Smooth muscle cell of the brain vasculature (primary cell): ENCODE results near the gene PLCH1.

Experiments
- DNase-seq: peaks from one replicate; pipeline ENCODE4 v3.0.0-alpha.2; 2012; ENCODE audit warnings: low read depth, low spot score

Gene PLCH1

GRCh38 chr3:155682426-155683343, 62.2 kb downstream of the PLCH1 start:
- no peak for DNase-seq

GRCh38 chr3:155676252-155676981, 68.5 kb downstream of the PLCH1 start:
- DNase-seq: no peak

- DNase-seq: no peak
These were observed 69.8 kb downstream of the PLCH1 start for GRCh38 chr3:155675094-155675493.

DNA sequence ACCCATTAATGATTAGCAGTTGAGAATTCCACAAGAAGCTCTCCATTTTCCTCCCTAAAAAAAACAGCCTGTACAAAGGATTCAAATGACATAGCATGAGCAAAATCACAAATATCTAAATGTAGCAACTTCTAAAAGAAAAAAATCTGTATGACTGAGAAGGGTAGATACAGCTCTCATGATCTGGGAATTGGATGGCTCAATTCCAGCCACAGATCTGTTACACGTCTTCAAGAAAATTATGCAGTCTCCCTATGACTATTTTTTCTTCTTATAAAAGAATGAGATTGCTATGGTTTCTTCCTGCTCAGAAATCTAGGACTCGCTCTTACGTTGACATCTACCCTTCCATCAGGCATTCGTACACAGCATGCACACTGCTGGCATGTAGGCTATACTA, 71.5 kb downstream of the PLCH1 start:
- no peak for DNase-seq

DNA sequence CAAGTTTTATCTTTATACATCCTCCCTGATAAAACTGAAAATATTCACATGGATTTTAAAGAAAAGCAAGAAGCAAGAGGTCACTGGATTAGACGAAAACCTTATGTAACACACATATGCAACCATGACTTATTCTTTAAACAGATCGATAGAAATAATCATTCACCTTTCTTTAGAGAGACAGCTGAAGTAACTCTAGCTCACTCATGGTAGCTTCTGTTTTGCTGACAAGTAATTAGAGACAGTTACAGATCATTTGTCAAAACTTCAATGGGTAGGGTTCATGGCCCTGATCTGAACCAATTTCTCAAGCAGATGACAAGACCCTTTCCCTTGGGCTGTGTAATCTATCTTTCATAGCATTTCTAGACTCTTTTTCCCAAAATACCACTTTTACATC, 74.5 kb downstream of the PLCH1 start:
- no peak for DNase-seq

- DNase-seq: no peak
These were observed 76.9 kb downstream of the PLCH1 start for GRCh38 chr3:155667988-155668387.

- peak; percentile 50 for DNase-seq
These were observed 79.8 kb downstream of the PLCH1 start for GRCh38 chr3:155664925-155665695.

DNA sequence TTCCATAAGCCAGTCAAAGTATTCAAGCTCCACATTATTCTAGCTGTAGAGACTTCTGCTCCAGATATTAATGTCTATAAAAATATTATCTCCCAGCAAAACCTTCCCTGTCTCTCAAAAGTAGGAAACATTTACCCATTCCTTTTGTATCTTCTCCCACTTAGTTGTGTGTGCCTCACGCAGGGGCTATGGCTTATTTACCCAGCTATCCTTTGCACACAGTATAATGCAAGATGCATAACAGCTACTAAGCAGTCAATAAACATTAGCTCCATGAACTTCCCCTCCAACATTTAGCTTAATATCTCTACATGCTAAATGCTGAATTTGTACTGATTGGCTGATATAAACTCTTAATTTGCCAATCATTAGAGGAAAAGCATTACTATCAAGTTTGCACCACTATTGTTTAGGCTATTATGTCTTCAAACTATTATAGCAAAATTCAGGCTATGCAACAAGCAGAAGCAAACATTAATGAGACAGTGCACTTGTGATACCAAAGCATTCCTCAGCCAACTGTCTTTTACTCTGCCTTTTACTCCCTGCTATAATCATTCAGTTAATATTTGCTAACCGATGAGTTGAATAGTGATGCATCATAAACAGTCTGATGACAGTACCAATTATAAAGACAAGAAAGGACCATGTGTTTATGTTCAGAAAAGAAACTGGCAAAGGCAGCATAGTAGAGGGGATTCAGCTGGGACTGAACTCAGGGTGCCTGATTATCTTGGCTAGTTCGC, 81.2 kb downstream of the PLCH1 start:
- no peak for DNase-seq

DNA sequence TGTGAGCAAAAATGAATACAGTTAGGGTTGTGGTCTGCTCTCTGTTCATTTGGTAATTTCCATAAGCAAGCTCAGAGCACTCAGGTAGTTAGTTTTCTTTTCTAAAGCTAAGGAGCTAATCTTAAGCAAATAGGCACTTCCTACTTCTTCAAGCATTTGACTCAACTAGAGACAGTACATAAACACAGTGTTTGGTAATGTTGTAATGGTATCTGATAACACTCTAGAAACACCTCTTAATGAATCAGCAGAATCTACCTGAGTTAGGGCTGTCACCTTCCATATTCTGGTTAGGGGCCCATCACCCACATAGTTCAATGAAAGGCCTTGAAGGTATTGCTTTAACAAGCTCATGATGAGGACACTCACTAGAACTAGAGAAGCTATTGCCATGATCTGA, 83.1 kb downstream of the PLCH1 start:
- DNase-seq: no peak

DNA sequence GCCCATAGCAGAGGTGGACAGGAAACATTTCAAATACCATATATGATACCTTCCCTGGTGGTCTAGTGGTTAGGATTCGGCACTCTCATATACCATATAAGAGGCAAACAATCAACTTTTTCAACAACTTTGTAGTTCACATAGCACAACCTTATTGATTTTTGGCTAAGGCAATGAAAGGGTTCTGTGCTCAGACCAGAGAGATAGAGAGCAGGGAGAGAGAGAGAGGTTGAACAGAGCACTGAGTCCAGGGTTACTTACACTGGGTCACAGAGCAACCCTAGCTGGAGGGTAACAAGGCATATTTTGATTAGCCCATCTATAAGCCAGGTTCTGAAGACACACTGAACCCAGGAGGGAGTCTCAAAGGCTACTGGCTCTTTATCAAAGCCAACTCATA, 83.8 kb downstream of the PLCH1 start:
- DNase-seq: no peak

DNA sequence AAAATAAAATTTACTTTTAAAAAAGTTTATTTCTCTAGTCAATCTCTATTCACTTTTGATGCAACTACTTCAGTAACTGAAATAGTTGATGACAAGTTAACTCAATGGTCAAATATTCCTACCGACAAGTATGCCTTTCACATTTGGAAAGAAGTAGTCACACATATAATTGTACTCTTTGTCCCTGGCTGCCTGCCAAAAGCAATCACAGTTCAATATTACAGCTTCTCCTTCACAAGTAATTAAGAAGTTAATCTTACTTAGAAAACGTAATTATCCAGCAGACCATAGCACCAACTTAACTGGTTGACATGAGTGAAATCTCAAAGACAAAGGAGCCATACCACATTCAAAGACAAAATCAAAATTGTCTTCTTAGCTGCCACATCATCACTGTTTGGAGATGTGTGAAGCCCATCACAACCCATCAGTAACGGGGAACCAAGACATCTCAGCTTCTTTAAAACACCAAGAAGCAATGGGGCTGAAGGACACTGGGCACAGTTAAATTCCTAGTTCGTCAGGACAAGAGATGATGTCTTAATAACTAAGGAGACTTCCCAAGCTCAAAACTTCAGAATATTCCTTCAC, 86.1 kb downstream of the PLCH1 start:
- DNase-seq: no peak

- no peak for DNase-seq
These were observed 86.9 kb downstream of the PLCH1 start for GRCh38 chr3:155658006-155658405.

- no peak for DNase-seq
These were observed 87.7 kb downstream of the PLCH1 start for GRCh38 chr3:155657161-155657560.

DNA sequence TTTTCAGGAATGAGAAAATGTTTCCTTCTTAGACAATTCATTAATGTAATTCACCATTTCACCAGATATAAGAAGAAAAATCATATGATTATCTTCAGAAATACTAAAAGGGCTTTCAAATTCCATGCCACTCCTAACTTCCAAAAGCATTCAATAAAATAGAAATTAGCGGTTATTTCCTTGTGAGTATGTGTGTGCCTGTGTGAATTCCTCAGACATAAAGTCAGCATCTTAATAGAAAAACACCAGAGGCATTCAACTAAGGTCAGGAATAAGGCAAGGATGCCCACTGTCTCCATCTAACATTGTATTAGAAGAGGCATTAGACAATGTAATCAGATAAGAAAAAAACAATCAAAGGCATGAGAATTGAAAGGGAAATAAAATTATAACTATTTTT, 88.4 kb downstream of the PLCH1 start:
- no peak for DNase-seq

DNA sequence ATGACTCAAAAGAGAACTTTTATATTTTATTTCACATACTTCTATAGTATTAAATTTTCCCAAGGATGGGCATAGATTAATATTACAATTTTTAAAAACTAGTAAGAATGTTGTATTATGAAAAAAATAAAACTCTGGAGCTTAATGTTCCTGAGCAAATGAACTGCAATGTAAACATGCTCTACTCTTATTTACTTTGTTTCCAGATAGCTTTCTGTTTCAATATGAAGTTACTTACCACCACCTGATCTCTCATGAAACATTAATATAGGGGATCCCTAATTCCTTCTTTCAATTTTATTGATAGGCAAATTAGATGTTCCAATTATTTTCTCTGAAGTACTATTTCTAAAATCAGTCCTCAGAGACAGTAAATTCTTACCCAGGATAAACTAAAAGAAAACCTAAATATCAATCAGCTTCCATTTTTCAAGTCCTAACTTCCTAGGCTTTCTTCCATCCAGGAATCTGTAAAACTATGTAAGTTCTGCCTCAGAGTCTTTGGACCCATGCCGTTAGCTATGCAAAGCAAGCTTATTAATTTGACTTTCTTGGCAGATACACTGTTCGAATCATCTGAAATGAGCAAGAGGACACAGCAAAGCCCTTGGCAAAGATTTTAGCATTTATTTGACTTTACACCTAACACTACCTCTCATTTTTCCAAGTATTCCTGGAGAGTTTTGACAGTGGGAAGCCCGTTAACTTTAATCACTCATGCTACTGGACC, 93.2 kb downstream of the PLCH1 start:
- no peak for DNase-seq

DNA sequence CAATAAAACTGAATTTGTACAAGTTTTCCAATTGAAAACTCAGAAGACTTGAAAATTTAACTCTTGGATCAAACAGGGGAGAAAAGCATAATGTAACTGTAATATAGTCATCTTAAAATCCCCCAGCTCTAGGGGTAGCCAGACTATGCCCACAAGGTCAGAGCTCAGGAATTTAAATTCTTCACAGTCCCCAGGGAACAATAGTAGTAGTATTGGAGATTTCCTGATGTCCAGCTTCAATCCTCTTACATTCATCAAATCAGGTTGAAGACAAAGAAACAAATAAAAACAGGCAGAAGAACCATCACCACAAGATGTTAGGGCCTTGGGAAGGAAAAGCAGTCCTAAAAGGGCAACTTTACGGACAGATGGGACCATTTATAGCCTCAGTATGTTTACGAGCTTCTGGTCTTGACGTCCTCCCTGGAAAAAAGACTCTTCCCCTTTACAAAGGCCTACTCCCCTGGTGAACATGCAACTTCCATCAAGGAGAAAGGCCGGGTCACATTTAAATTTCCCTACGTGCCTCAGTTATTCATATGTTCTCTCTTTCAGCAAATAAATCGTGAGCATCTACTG, 96.8 kb downstream of the PLCH1 start:
- no peak for DNase-seq

- no peak for DNase-seq
These were observed 97.7 kb downstream of the PLCH1 start for GRCh38 chr3:155647206-155647605.

DNA sequence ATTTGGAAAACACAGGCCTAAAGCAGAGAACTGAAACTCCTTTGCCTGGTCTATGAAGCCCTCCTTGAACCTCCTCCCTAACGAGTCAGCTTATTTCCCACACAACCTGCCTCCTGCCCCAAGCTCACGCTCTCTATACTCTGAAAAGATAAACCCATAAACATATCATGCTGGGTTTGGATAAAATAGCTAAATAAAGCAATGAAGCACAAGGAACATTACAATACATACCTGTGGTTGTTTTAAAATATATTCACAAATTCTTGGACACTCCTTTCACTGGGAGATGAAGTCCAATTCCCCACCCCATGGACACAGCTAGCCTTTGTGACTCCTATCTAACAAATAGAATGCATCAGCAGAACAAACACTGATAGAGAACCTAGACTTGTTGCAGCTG, 98.2 kb downstream of the PLCH1 start:
- DNase-seq: no peak

GRCh38 chr3:155646128-155646527, 98.7 kb downstream of the PLCH1 start:
- DNase-seq: no peak

GRCh38 chr3:155643581-155644165, 101.2 kb downstream of the PLCH1 start:
- no peak for DNase-seq
